GM21717 (cell line): ENCODE results near the gene TBL1XR1.
A peak's percentile ranks its signal among the peaks of the same experiment; 100 is the strongest.
"Not testable (repeated sequence)": the region's sequence is repeated elsewhere in the genome, so short reads cannot be mapped to it uniquely, and the experiment has no call there.

ENCODE experiments used
- ATAC-seq: cut with Tn5 transposase; IDR thresholded peaks from one replicate; pipeline ENCODE4 v1.9.1; 2021; ENCODE audit warnings: mild to moderate bottlenecking, moderate library complexity; ENCODE audit not compliant: unreplicated experiment

TBL1XR1 gene

GRCh38 chr3:177144922-177145321 lies 52.4 kb downstream of the TBL1XR1 start:
- ATAC-seq, result peak; percentile 59

GRCh38 chr3:177141899-177142646 lies 55.2 kb downstream of the TBL1XR1 start:
- ATAC-seq, result no peak

GRCh38 chr3:177141471-177141870 lies 55.8 kb downstream of the TBL1XR1 start:
- no peak for ATAC-seq

GRCh38 chr3:177139220-177139619 lies 58.1 kb downstream of the TBL1XR1 start:
- not testable (repeated sequence) for ATAC-seq

- ATAC-seq, result no peak
These were observed 59.2 kb downstream of the TBL1XR1 start for GRCh38 chr3:177137774-177138705.

- no peak for ATAC-seq
These were observed 60.5 kb downstream of the TBL1XR1 start for GRCh38 chr3:177136741-177137140.

GRCh38 chr3:177135841-177136492 lies 61.3 kb downstream of the TBL1XR1 start:
- ATAC-seq, result no peak

- ATAC-seq, result no peak
These were observed 62.5 kb downstream of the TBL1XR1 start for GRCh38 chr3:177134816-177135210.

GRCh38 chr3:177133860-177134815 lies 63.1 kb downstream of the TBL1XR1 start:
- ATAC-seq, result no peak

- ATAC-seq, result no peak
These were observed 65.2 kb downstream of the TBL1XR1 start for GRCh38 chr3:177131927-177132636.

- ATAC-seq, result no peak
These were observed 70.3 kb downstream of the TBL1XR1 start for GRCh38 chr3:177127008-177127407.

- no peak for ATAC-seq
These were observed 71.1 kb downstream of the TBL1XR1 start for GRCh38 chr3:177126015-177126773.

GRCh38 chr3:177124882-177125281 lies 72.4 kb downstream of the TBL1XR1 start:
- ATAC-seq, result no peak

- ATAC-seq, result no peak
These were observed 73.5 kb downstream of the TBL1XR1 start for GRCh38 chr3:177123822-177124221.

GRCh38 chr3:177122183-177122856 lies 75.0 kb downstream of the TBL1XR1 start:
- no peak for ATAC-seq

- ATAC-seq, result no peak
These were observed 77.5 kb downstream of the TBL1XR1 start for GRCh38 chr3:177119829-177120228.

- ATAC-seq, result no peak
These were observed 83.0 kb downstream of the TBL1XR1 start for GRCh38 chr3:177114253-177114652.

GRCh38 chr3:177111541-177111949 lies 85.7 kb downstream of the TBL1XR1 start:
- ATAC-seq, result no peak
